Measurements from ENCODE around the gene PTPRQ.

The PTPRQ gene

DNA sequence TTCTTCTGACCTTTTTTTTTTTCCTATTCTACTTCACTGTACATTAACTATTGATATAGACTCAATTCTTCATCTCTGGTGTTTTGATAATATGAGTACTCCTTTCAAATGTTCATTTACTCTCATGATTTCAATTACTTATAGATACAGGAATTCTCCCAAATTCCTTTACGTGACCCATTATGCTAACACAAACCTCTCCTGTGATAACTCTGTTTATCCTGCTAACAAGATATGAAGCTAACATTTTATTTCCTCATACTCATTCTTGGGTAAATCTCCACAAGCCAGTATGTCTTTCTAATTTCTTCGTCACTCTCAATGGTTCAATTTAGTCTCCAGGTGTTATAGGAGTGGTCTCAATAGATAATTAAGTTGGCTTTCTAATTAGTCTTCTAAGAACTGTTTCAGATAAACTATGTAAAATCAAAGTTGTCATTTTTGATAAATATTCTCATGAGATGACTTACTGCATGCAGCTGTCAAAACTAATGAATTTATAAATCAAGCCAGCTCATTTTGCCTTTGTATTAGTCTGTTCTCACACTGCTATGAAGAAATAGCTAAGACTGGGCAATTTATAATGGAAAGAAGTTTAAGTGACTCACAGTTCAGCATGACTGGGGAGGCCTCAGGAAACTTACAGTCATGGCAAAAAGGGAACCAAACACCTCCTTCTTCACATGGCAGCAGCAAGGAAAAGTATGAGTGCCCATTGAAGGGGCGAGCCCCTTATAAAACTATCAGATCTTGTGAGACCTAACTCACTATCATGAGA, 132.8 kb downstream of the PTPRQ start:
- DNase-seq, result no peak

DNA sequence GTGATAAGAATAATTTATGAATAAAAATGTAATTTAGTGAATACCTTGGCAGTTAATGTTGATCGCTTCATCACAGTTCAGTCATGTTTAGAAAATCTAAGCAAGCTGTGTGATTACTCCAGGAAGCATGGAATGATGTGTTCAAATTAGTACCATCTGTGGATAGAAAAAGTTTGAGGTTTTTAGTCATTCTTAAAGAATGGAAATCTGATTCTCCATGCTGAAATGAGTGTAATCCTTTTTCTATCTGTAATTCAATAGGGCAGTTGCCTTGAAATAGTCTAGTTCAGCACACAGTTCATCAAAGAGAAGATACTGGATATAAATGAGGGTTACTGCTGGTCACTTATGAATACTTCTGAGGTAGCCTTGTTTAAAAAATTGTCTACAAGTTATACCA, 136.2 kb downstream of the PTPRQ start:
- no peak for DNase-seq

DNA sequence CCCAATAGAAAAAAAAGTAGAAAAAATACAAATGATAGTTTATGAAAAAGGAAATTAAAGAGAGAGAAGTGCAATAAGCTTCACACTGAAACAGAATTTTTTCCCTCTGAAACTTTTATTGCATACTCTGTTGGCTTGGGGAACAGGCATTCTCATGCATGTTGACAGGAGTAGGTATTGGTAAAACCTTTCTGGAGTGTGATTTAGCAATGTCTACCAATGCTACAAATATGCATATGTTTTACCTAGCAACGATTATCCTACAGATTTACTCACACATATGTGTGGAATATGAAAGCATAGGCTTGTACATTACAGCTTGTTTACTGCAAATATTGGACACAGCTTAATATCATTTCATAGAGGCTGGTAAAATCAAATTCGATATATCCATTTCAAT, 137.7 kb downstream of the PTPRQ start:
- DNase-seq, result no peak

DNA sequence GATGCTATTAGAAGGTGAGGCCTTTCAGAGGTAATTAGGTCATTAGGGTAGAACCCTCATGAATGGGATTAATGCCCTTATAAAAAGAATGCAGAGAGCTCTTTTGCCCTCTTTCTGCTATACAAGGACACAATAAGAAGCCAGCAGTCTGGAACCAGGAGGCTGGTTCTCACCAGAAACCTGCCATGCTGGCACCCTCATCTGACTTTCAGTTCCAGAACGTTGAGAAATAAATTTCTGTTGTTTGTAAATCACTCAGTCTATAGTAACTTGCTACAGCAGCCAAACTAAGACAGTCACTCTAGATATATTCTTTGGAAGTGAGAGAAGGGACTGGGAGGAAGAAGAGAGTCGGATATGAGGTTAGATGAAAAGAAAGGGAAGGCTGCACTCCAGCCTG, 138.4 kb downstream of the PTPRQ start:
- no peak for DNase-seq

DNA sequence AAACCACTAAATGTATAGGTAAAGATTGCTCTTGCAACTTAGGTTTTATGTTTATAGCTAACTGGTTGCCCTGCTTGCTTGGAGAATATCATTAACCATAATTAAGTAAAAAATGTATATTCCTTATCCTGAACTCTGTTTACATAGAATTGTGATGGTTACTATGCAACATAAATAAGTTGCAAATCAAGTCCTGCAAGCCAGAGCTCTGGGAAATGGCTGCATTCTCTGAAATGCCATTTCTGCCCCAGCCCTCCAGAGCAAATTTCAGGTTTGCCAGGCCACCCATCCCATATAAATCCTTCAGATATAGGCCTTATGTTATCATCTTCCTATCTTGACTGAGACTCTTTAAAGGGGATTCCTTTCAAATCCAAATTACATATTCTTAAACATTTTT, 145.0 kb downstream of the PTPRQ start:
- DNase-seq, result no peak

DNA sequence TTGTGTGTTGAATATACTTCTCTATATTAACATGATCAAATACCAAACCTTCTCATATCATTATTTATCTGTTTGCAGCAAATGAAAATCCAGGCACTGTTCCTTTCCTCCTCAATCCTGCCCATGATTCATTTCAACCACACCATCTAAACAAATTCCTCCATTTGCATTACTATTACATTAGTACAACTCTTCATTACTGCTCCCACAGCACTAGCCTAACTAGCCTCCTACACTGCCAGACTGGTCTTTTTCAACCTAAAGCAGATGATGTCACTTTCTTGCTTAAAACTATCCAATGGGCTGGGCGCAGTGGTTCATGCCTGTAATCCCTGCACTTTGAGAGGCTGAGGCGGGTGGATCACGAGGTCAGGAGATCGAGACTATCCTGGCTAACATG, 146.1 kb downstream of the PTPRQ start:
- no peak for DNase-seq

DNA sequence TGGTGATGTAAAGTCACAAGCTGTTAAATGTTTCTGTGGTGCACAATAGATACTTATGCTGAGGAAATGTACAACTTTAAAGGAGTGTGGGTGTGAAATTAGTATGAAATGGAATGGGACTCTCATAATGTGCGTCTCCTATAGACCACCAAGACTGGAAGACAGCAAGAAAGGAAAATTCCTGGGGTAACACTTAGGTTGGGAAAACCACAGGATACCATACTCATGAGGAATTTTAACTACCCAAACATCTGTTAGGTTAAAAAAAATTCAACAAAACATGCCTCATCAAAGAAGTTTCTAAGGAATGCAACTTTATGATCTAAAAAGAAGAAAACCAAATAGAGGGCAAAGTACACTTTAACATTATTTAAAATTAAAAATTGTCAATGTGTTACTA, 149.7 kb downstream of the PTPRQ start:
- no peak for DNase-seq

DNA sequence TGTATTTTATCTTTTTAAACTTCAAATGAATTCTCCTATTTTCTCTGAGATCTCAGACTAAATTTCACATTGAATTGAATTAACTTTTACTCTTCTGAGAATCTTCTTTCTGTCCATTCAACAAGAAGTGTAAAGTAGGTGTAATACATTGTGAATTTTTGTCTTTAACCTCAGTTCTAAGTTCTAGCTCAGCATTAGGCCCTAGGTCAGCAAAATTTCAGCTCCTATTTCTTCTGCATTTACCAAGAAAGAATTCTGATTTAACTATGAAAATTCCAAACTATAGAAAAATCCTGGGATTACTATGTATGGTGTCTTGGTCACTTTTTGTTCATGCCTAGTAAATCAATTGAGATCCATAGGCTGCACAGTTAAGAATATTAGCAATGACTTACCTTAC, 152.5 kb downstream of the PTPRQ start:
- DNase-seq, result no peak

DNA sequence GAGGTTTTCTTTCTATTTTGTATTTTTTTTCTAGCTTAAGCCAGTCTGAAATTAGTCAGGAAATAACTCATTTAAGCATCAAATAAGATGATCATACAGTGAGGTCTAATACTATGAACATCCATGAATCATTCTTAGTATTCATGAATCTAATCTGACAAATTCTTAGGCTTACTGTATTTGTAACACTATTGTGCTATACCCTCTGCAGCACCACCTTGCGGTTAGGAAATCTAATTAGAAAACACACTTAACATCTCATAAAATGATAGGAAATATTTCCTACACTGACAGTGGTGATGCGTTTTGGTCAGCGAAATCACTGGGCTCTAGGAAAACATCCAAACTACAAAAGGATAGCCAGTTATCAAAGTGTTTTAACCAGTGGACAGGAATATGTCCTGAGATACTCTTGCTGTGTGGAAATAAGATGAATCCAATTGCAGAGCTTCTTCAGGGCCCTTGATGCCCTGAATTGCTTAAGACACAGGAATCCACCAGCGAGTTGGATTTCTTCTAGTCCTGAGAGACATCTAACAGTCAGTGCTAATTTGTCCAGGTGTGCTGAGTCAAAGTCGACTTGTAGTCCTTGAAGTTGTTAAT, 154.1 kb downstream of the PTPRQ start:
- no peak for DNase-seq

DNA sequence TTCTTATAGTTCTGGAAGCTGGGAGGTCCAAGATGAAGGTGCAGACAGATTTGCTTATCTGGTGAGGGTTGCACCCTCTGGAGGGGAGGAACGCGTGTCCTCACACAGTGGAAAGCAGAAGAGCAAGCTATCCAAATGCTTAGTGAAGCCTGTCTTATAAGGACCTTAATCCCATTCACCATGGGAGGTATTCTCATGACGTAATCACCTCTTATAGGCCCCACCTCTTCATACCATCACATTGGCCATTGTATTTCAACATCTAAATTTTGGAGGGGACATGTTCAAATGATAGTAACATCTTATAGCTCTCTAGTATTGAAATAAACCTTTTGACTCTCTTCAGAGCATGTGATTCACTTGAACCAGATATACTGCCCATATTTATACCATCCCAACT, 158.4 kb downstream of the PTPRQ start:
- DNase-seq, result no peak

DNA sequence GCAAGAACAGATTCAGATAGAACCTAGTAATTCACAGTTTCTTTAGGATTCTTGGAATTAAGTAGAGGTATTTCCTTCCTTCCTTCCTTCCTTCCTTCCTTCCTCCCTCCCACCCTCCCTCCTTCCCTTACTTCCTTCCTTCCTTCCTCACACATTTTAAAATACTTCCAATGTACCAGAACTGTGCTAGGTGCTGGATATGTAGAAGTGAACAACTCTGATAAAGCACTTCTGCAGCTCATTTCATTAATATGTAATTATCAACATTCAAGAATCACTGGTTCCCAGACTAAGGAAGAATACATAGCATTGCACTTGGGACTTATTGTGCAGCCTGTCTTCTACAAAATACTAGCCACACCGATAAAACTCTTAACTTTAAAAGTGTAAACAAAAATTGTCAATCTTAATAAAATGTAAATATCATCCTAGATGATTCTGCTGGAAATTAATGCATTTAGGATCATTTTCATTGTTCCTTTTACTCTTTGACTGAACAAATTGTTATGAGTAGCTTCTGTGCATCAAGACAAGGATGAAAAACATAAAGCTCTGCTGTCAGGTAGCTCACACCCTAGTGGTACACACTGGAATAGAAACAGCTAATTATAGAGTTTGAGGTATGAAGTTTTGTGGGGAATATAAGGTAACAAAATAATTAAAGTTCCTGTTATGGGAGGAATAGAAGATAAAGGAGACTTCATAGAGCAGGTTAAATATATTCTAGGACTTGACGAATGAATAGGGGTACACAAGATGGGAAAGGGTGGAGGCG, 163.5 kb downstream of the PTPRQ start:
- no peak for DNase-seq

DNA sequence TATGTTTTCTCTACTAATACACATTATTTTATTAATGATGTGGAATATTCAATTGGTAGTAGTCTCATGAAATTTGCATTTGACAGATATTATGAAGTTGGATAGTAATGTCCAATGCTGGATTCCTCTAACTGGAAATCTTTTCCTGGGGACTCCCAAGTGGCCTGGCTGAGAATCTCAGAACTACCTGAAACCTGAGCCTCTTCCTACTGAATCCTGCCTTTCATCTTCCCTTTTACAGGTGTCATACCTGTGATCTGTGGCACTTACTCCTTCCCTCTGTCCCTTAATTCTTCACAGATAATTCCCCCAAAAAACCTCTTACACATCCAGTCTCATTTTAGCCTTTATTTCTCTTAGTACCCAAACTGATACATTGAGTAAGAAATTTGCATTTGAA, 173.7 kb downstream of the PTPRQ start:
- DNase-seq, result no peak

DNA sequence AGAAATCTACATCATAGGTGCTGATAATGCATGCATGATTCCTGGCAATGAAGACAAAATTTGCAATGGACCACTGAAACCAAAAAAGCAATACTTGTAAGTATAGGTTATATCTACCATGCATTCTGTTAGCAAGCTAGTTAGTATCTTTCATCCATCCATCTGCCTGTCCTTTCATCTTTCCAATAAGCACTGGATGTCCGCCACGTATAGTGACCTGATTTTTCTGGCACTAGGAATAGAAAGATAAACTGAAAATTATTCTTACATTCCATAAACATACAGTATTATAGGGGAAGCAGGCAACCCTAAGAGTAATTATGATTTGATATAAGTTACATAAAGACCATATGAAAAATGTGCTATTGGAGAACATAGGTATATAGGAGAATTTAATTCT, 176.2 kb downstream of the PTPRQ start:
- no peak for DNase-seq

DNA sequence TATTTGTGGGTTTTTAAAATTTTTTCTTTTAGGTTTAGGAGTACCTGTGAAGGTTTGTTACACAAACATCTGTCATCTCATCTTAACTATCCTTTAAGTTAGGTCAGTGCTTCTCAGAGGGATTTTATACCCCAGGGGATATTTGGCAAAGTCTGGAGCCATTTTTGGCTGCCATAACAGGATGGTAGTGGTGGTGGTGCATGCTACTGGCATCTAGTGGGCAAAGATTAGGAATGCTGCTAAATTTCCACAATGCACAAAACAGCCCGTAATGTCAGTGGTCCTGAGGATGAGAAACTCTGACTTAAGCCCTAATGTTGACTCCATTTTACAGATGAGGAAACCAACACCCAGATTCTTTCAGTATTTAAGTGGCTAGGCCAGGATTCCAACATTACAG, 178.2 kb downstream of the PTPRQ start:
- no peak for DNase-seq

DNA sequence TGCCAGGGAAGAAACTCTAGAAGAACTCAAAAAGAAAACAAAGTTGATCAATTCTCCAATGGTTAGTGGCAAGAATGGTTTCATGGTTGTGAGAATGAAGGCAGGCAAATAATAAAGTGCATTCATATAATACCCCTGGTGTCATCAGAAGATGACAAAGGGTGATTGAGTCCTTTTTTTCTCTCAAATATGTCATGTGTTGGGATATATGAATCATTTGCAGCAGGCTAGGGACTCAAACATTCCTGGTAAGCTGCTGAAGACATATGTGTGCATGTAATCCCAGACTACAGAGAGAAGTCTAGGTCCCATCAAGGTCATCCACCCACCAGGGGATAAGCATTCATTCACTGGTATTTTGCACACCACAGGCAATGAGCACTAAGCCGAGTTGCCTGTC, 181.0 kb downstream of the PTPRQ start:
- DNase-seq, result no peak

DNA sequence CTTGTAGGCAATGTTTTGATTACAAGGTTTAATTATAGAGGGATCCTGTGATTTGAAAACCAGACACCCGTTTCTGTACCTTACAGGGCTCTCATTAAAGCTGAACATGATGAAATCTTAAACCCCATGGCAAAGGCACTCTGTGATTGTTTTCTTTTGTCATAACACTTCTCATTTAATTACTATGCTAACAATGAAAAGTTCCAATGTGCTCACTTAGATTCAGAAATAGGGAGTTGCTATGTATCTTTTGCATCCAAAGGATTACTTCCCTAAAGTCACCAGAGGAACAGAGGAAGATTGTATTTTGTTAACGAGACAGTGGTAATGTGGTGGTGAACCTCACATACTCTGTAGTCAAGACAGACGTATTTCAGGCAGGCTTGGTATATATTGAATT, 181.9 kb downstream of the PTPRQ start:
- no peak for DNase-seq

DNA sequence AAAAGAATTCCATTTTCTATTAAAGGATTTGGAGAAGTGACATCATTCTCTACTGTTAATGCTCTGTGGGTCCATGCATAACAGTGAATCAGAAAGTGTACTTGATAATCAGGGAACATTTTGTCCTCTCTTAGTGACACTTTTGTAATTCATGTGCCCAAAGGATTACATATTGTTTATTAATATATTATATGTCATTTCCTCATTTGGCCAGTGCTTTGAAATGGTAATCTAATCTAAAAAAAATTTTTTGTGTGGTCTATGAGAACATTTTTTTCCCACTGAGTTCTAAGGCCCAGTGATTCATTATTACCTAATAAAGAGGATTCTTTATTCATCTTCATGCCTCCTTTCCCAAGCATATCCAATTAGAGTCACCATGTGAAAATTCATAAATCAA, 183.7 kb downstream of the PTPRQ start:
- DNase-seq, result no peak

DNA sequence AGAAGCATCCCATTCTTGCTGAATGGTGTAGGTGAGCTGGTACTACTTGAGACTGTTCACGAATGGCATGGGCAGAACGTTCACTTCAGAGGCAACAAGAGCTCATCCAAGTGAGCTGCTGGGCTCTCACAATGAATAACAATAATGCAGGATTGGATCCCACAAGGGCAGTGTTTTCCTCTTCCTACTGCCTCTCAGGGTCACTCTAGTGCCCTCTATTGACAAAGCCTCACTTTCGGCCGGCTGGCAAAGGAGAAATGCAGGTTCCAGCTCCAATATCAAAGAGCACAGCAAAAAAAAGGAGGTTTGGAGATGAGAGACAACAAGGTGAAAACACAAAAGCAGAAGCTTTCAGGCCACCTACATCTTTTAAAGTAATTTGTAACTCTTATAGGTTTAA, 188.8 kb downstream of the PTPRQ start:
- DNase-seq, result no peak

DNA sequence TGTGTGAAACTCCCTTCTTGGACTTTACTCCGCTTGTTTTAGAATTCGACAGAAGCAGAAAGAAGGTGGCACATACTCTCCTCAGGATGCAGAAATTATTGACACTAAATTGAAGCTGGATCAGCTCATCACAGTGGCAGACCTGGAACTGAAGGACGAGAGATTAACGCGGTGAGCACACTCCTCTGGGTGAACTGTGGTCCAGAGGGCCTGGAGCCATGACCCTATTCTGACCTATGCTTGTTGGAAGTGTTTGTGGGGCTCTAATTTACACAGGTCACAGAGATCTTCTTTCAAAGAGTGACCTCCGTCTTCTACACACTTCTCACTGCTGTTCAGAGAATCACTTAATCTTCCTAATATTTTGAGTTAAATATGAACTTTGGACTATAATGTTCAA, 190.9 kb downstream of the PTPRQ start:
- DNase-seq, result no peak

DNA sequence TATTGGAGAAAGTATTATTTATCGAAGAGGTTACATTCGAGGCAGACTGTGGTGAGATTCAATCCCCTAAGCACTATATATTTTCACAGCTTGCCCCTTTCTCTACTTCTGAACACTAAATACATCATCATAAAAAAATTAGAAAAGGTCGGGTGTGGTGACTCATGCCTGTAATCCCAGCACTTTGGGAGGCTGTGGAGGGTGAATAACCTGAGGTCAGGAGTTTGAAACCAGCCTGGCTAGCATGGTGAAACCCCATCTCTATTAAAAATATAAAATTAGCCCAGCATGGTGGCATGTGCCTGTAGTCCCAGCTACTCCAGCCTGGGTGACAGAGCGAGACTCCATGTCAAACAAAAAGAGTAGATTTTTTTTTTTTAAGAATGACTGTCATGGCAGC, 192.8 kb downstream of the PTPRQ start:
- DNase-seq, result no peak

DNA sequence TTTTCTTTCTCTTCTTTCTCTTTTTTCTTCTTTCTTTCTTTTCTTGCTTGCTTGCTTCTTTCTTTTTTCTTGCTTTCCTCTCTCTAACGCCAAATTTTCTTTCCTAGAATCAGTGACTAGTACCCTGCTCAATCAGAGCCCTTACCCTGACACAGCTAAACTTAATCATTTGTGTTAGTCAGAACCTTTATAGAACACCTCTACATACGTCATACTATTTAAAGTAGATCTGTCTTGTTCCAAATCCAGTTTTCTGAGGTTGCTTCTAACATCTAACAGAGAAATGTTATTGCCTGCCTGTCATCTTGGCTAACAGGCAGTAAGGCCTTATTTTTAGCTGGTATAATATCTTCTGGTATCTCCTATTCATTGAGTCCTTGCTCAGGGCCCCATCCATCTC, 197.9 kb downstream of the PTPRQ start:
- no peak for DNase-seq

DNA sequence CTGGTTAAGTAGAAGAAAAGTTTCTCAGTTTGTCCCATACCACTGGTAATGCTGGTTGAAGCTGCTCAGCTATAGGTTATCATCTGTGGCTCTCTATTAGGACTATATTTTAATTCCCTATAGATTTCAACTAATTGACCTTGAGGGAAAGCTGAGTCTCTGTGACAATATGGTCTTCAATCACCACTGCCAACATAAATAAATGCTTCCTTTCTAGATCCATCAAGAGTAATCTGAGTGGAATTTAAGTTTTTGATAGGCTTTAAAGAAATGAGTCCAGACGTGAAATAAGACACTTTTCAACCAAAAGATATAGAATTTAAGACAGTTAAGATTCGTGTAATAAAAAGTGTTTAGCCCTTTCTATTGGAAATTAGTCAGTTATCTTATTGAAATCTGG, 199.9 kb downstream of the PTPRQ start:
- DNase-seq, result no peak

DNA sequence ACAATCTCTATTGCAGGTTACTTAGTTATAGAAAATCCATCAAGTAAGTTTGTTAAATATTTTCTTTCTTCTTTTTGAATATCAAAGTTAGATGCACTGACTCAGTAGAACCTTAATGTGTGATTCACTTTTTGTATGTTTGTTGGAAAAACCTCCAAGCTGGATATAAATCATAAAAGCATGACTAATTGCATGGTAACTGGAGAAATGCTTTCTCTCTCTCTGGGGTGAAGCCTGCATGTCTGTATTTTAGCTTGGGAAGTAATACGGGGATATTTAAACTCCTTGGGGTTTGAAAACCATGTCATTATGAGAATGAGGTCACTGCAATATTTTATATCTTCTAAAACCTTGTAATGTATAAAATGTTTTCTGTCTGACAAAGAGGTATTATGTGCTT, 204.8 kb downstream of the PTPRQ start:
- no peak for DNase-seq

DNA sequence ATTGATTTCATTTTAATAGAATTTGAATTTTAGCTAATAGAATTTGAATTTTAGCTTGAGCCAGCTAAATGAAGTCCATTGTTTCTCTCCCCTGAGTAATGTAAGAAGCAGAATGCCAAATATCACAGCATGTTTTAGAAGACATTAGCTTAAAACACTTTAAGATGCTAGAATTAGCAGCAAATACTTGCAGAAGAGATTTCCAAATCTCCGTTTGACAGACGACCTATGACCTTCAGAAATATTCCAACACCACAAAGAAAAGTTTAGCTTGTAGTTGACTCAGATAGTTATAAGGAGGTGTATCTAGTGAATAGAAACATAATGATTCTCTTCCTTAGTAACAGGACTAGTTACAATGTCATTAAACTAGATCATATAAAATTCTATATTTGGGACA, 211.7 kb downstream of the PTPRQ start:
- DNase-seq, result no peak

Data from MV-4-11 (cell line).